C4-2B (cell line): ENCODE measurements around the gene TM9SF3.

Experiments
- H3K27ac ChIP-seq: fragments of 450-650 bp; 2 replicates; pipeline ENCODE4 v1.5.1; 2017
- CTCF ChIP-seq: fragments of 450-650 bp; conservative IDR thresholded peaks from 2 replicates; pipeline ENCODE4 v1.5.1; 2017; ENCODE audit warnings: mild to moderate bottlenecking
- ZFX ChIP-seq: fragments of 450-650 bp; IDR thresholded peaks from 2 replicates; pipeline ENCODE4 v1.6.1; 2017

Gene TM9SF3

DNA sequence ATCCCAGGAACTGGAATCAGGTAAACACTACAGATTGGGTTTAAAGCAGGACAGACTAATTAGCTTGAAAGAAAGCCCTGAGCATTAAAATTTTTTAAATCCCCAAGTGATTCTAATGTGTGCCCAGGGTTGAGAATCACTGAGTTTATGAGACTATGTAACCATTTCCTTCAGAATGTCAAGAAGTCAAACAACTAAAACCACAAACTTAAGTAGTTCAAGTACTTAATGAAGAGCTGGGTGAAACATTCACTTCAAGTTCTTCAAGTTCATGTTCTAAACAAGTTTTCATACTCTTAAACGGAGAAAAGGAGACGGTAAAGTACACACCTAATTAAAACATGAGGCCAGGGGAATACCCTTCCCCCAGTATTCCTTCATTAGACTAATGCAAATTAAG, 44.9 kb downstream of the TM9SF3 start:
- TF ChIP-seq ZFX (no peak), CTCF (no peak)
- peak overlapping the region; percentile 76; the same call in 1 of the 2 replicates for H3K27ac ChIP-seq

DNA sequence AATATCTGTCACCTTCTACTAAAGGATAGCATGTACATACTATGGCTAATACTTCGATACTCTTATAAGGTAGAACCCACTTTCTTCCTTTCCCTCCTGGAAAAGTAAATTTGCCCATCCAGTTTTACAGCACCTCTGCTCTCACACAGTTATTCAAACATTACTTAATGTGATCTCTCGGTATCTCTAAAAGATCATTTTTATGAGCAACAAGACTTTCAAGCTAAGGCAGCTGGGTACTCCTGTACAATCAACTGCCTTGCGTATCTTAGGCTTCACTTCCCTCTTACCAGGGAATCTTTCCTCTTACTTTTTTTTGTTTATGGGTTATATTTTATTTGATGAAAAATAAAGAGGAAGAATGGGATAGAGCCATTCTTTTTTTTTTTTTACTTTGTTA, 46.6 kb downstream of the TM9SF3 start:
- H3K27ac ChIP-seq: peak overlapping the region; percentile 76
- TF ChIP-seq ZFX (no peak), CTCF (no peak)

DNA sequence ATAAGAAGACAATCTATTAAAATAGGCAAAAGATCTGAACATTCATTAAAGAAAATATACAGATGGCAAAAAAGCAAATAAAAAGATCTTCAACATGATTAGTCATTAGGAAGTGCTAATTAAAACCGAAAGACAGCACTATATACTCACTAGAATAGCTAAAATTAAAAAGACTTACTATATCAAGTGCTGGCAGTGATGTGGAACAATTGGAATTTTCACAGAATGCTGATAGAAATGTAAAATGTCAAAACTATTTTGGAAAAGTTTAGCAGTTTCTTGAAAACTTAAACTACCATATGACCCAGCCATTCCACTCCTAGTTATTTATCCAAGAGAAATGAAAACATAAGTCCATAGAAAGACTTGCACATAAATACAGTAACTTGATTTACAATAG, 48.1 kb downstream of the TM9SF3 start:
- TF ChIP-seq ZFX (no peak), CTCF (no peak)
- H3K27ac ChIP-seq: no peak overlapping the region

DNA sequence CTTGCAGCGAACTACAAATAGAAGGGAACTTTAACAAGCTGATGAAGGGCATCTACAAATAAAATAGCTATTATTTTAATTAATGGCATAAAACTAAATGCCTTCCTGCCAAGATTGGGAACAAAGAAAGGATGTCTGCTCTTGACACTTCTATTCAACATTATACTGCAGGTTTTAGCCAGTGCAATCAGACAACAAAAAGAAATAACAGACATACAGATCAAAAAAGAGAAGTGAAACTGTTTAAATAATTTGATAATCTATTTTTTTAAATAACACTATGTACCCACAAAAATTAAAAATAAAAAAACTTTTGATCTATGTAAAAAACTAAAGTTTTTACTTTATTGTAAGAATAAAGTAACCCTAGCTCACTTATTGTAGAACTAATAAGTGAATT, 50.7 kb downstream of the TM9SF3 start:
- TF ChIP-seq ZFX: no peak
- no peak for TF ChIP-seq CTCF
- H3K27ac ChIP-seq: no peak overlapping the region

- H3K27ac ChIP-seq: no peak overlapping the region
- TF ChIP-seq ZFX (no peak), CTCF (no peak)
These were observed 54.3 kb downstream of the TM9SF3 start for GRCh38 chr10:96532523-96532922.

DNA sequence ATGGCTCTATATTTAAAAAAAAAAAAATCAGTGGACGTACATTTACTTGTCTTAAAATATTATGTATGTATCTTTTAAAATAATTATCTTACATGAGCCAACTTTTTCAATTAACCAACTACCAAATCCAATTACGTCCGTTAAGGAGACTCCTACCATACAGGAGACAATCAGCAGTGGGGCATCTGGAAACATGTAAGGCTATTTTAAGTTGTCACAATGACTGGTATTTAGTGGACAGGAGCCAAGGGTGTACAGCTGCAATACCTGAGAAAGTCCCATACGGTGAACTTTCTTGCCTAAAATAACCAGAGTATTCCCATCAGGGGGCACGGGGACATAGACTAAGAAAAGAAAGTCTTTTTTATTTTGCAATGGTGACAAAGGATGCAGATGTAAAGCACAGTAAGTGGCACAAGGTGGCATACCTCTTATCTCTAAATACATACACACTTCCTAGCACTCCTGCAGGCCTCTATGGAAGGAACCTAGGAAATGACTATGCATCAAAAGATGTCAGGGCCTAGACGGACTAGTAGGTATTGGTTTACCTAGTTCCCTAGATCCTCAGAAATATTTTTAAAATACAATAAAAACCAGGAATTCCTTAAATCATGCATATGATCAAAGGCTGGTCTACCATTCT, 57.1 kb downstream of the TM9SF3 start:
- H3K27ac ChIP-seq: no peak overlapping the region

DNA sequence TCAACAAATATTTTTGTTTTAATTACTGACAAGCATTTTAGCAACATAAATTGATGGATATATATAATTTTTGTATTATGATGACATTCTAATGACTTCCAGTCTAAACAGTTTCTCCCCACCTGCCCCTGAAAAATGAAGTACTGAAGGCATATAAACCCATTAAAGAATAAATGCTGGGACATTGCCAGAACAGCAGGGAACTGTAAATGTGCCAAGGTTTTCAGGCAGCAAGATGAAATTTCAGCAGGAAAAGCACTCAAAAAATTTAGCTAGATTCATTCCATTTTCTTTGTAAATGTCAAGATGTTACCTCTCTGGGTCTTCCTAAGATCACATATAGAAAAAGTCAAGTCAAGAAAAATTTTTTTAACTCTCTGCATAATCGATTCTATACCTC, 62.1 kb downstream of the TM9SF3 start:
- H3K27ac ChIP-seq: no peak overlapping the region

More for the DNA sequence above, 57.1 kb downstream of the TM9SF3 start:
- TF ChIP-seq ZFX: no peak

More for the DNA sequence above, 62.1 kb downstream of the TM9SF3 start:
- TF ChIP-seq CTCF: no peak
- TF ChIP-seq ZFX: no peak
